Karpas-422 (cell line): Measurements from ENCODE around the gene SH3BP5L. TPM values are rescaled to one million over a fixed set of nuclear protein-coding genes. Genes with fewer than 3 reads are reported as not detected.
"Not testable (repeated sequence)": the region's sequence is repeated elsewhere in the genome, so short reads cannot be mapped to it uniquely, and the experiment has no call there.

Experiments used
- DNase-seq: peaks from one replicate; pipeline ENCODE4 v3.0.0-alpha.2; 2015
- H2AFZ ChIP-seq: fragments of 200-600 bp; sonication (generic); 2 replicates; pipeline ENCODE4 v1.6.1; 2014; ENCODE audit warnings: antibody characterized with exemption, low read length, mixed read lengths
- H3K27ac ChIP-seq: fragments of 200-600 bp; sonication (generic); 2 replicates; pipeline ENCODE4 v1.5.1; 2014; ENCODE audit warnings: mild to moderate bottlenecking, low read length, moderate library complexity
- H3K27me3 ChIP-seq: fragments of 200-600 bp; sonication (generic); 2 replicates; pipeline ENCODE4 v1.6.1; 2014; ENCODE audit warnings: low read length, mixed read lengths
- H3K36me3 ChIP-seq: fragments of 200-600 bp; sonication (generic); 2 replicates; pipeline ENCODE4 v1.6.1; 2014; ENCODE audit warnings: low read length, mixed read lengths; ENCODE audit not compliant: insufficient read depth
- H3K4me1 ChIP-seq: fragments of 200-600 bp; sonication (generic); 2 replicates; pipeline ENCODE4 v1.6.1; 2014; ENCODE audit warnings: mild to moderate bottlenecking, low read length, mixed read lengths
- H3K4me2 ChIP-seq: fragments of 200-600 bp; sonication (generic); 2 replicates; pipeline ENCODE4 v1.6.1; 2014; ENCODE audit warnings: low read length, low read depth, mild to moderate bottlenecking; ENCODE audit not compliant: poor library complexity, severe bottlenecking
- H3K4me3 ChIP-seq: fragments of 200-600 bp; sonication (generic); 2 replicates; pipeline ENCODE4 v1.5.1; 2014; ENCODE audit warnings: mild to moderate bottlenecking, antibody characterized with exemption, low read length, mixed read lengths
- H3K79me2 ChIP-seq: fragments of 200-600 bp; sonication (generic); 2 replicates; pipeline ENCODE4 v1.6.1; 2014; ENCODE audit warnings: mild to moderate bottlenecking, low read length, mixed read lengths
- H3K9ac ChIP-seq: fragments of 200-600 bp; sonication (generic); 2 replicates; pipeline ENCODE4 v1.6.0; 2014; ENCODE audit warnings: low read length
- H3K9me2 ChIP-seq: fragments of 200-600 bp; sonication (generic), shearing (Covaris generic); replicated peaks from 2 replicates; pipeline ENCODE4 v1.6.0; 2014; ENCODE audit warnings: mild to moderate bottlenecking, low read length, moderate library complexity; ENCODE audit not compliant: insufficient read depth
- H3K9me3 ChIP-seq: fragments of 300-700, 200-600 bp; sonication (generic); 2 replicates; pipeline ENCODE4 v1.6.1; 2014; ENCODE audit warnings: low read length, mixed read lengths
- H4K20me1 ChIP-seq: fragments of 200-600 bp; sonication (generic); 2 replicates; pipeline ENCODE4 v1.6.1; 2014; ENCODE audit warnings: mild to moderate bottlenecking, antibody characterized with exemption, low read length, low read depth; ENCODE audit not compliant: insufficient read depth
- total RNA-seq: library from RNA; depleted of rRNA; stranded (reverse); fragments of >200 nt; shearing (Covaris generic); gene quantifications from 2 replicates; pipeline ENCODE4 v1.2.3, GENCODE V29; 2014; ENCODE audit warnings: low replicate concordance

Gene SH3BP5L
- total RNA-seq, 1 experiment from 2014 or later = 14.6 TPM

DNA sequence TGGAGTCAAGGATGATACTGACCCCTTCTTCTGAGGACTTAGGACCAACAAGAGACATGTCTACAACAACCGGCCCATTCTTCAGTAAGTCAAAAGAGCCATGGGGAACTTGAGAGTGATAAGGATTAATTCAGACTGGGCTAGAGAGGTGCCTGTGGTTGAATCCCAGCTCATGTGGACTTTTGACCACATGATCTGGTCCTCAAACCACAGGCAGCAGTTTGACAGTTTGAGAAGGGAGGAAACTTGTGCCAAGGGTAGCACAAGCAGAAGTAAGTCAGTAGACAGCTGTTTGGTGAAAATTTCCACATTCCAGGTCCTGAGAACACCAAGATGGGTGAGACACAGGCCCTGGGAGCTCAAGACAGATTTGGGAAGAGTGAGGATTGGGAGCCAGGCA, 19.8 kb downstream of the SH3BP5L start:
- Histone ChIP-seq H3K27me3 (no peaks in the 10 kb centered on the region), H3K4me1 (peaks cover 30% of the 10 kb centered on the region), H3K4me3 (peak overlapping the region; percentile 64), H3K9me2 (no peaks in the 10 kb centered on the region), H2AFZ (peak overlapping the region; percentile 57; the same call in 1 of the 2 replicates), H3K9me3 (no peaks in the 10 kb centered on the region), H3K79me2 (no peaks in the 10 kb centered on the region), H3K4me2 (peak overlapping the region; percentile 92), H3K27ac (peak overlapping the region; percentile 96), H3K36me3 (no peaks in the 10 kb centered on the region), H3K9ac (peak overlapping the region; percentile 75), H4K20me1 (no peaks in the 10 kb centered on the region)
- DNase-seq = peak; percentile 51

GRCh38 chr1:248804771-248805681, 20.7 kb downstream of the SH3BP5L start:
- Histone ChIP-seq H3K4me1 (peaks cover 30% of the 10 kb centered on the region), H3K27ac (peak overlapping the region; percentile 96), H3K9me3 (no peaks in the 10 kb centered on the region), H3K4me3 (peak overlapping the region; percentile 64), H3K9ac (peak overlapping the region; percentile 75), H2AFZ (peak overlapping the region; percentile 82), H3K9me2 (no peaks in the 10 kb centered on the region), H3K36me3 (no peaks in the 10 kb centered on the region), H4K20me1 (no peaks in the 10 kb centered on the region), H3K79me2 (no peaks in the 10 kb centered on the region), H3K27me3 (no peaks in the 10 kb centered on the region), H3K4me2 (peak overlapping the region; percentile 92)
- DNase-seq = peak; percentile 94

DNA sequence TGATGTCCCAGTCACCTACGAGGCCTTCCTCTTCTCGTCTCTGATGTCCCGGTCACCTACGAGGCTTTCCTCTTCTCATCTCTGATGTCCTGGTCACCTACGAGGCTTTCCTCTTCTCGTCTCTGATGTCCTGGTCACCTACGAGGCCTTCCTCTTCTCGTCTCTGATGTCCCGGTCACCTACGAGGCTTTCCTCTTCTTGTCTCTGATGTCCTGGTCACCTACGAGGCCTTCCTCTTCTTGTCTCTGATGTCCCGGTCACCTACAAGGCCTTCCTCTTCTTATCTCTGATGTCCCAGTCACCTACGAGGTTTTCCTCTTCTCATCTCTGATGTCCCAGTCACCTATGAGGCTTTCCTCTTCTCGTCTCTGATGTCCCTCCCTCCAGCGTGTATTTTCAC, 22.2 kb downstream of the SH3BP5L start:
- not testable (repeated sequence) for H3K4me2 ChIP-seq, H3K9me2 ChIP-seq, H3K9me3 ChIP-seq, H4K20me1 ChIP-seq, H3K9ac ChIP-seq, H3K79me2 ChIP-seq, H3K27ac ChIP-seq, H3K27me3 ChIP-seq, H3K36me3 ChIP-seq, DNase-seq, H2AFZ ChIP-seq, H3K4me3 ChIP-seq
- peaks cover 30% of the 10 kb centered on the region for H3K4me1 ChIP-seq

- Histone ChIP-seq H3K36me3 (no peaks in the 10 kb centered on the region), H3K9me3 (no peaks in the 10 kb centered on the region), H4K20me1 (no peaks in the 10 kb centered on the region), H3K27me3 (no peaks in the 10 kb centered on the region), H3K79me2 (no peaks in the 10 kb centered on the region), H2AFZ (no peak overlapping the region), H3K4me2 (no peak overlapping the region), H3K4me3 (no peak overlapping the region), H3K27ac (no peak overlapping the region), H3K4me1 (peaks cover 30% of the 10 kb centered on the region), H3K9me2 (no peaks in the 10 kb centered on the region), H3K9ac (no peak overlapping the region)
- DNase-seq = no peak
Measured at GRCh38 chr1:248802454-248802853, 23.3 kb downstream of the SH3BP5L start.

- no peaks in the 10 kb centered on the region for H3K79me2 ChIP-seq
- no peak overlapping the region for H3K4me3 ChIP-seq
- no peak for DNase-seq
- peaks cover 14% of the 10 kb centered on the region for H3K4me1 ChIP-seq
- H3K4me2 ChIP-seq = no peak overlapping the region
- no peak overlapping the region for H3K27ac ChIP-seq
- H3K36me3 ChIP-seq = no peaks in the 10 kb centered on the region
- H3K9me3 ChIP-seq = no peaks in the 10 kb centered on the region
- no peaks in the 10 kb centered on the region for H4K20me1 ChIP-seq
- no peak overlapping the region for H3K9ac ChIP-seq
- H3K27me3 ChIP-seq = no peaks in the 10 kb centered on the region
- H3K9me2 ChIP-seq = no peaks in the 10 kb centered on the region
- H2AFZ ChIP-seq = no peak overlapping the region
Measured at GRCh38 chr1:248800459-248800858, 25.3 kb downstream of the SH3BP5L start.

- Histone ChIP-seq H3K79me2 (no peaks in the 10 kb centered on the region), H3K9ac (no peak overlapping the region), H3K27me3 (no peaks in the 10 kb centered on the region), H3K9me2 (no peaks in the 10 kb centered on the region), H3K4me2 (no peak overlapping the region), H4K20me1 (no peaks in the 10 kb centered on the region), H2AFZ (no peak overlapping the region), H3K9me3 (peaks cover 4% of the 10 kb centered on the region), H3K27ac (no peak overlapping the region), H3K4me3 (no peak overlapping the region), H3K4me1 (no peaks in the 10 kb centered on the region), H3K36me3 (no peaks in the 10 kb centered on the region)
- DNase-seq = no peak
Measured at GRCh38 chr1:248798791-248799190, 26.9 kb downstream of the SH3BP5L start.

GRCh38 chr1:248794663-248795062, 31.1 kb downstream of the SH3BP5L start:
- not testable (repeated sequence) for H2AFZ ChIP-seq, H3K4me1 ChIP-seq, H3K9ac ChIP-seq, H3K4me3 ChIP-seq, H3K9me2 ChIP-seq, H4K20me1 ChIP-seq, H3K27me3 ChIP-seq, H3K79me2 ChIP-seq, DNase-seq, H3K36me3 ChIP-seq, H3K9me3 ChIP-seq, H3K27ac ChIP-seq, H3K4me2 ChIP-seq

GRCh38 chr1:248793592-248793991, 32.1 kb downstream of the SH3BP5L start:
- Histone ChIP-seq H3K4me3 (no peak overlapping the region), H3K4me2 (no peak overlapping the region), H3K4me1 (peaks cover 9% of the 10 kb centered on the region), H3K27me3 (no peaks in the 10 kb centered on the region), H4K20me1 (no peaks in the 10 kb centered on the region), H3K9ac (no peak overlapping the region), H2AFZ (no peak overlapping the region), H3K9me3 (peaks cover 4% of the 10 kb centered on the region), H3K27ac (no peak overlapping the region), H3K36me3 (no peaks in the 10 kb centered on the region), H3K9me2 (no peaks in the 10 kb centered on the region), H3K79me2 (no peaks in the 10 kb centered on the region)
- DNase-seq = no peak
